ENCODE results near the gene MOV10. TPM values are rescaled to one million over a fixed set of nuclear protein-coding genes. Genes with fewer than 3 reads are reported as not detected.

Gene MOV10
- total RNA-seq, 4 donors from 2014 or later = 21.7 to 47.1 (median 36.1) TPM

DNA sequence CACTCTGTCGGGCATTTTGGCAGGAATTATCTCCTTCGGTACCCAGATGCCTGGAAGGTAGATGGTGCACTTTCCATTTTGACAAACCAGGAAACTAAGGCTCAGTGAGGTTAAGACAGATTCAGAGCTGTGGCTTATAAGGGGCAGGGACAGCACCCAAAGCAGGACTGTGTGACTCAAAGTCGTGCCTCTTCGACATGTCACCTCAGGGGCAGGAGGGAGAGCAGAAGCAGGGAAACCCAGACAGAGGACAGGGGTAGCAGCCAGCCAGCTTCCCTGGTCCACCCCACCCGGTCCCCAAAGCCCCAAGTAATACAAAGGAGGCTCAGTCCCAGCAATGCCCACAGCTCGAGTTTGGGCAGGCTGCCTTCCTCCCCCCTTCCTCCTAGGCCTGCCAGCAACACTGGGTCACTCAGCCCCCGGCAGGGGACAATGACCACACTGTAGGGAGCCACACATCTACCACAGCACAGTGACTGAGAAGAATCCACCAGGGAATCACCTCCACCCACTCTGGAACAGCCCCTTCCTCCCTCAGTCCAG lies 30.0 kb downstream of the MOV10 start:
- DNase-seq (ENCODE audit: low spot score) (no peak), ATAC-seq (ENCODE audit: low FRiP score) (no peak)
- TF ChIP-seq CTCF (IDR thresholded peaks at IDR 0.05) = no peak

DNA sequence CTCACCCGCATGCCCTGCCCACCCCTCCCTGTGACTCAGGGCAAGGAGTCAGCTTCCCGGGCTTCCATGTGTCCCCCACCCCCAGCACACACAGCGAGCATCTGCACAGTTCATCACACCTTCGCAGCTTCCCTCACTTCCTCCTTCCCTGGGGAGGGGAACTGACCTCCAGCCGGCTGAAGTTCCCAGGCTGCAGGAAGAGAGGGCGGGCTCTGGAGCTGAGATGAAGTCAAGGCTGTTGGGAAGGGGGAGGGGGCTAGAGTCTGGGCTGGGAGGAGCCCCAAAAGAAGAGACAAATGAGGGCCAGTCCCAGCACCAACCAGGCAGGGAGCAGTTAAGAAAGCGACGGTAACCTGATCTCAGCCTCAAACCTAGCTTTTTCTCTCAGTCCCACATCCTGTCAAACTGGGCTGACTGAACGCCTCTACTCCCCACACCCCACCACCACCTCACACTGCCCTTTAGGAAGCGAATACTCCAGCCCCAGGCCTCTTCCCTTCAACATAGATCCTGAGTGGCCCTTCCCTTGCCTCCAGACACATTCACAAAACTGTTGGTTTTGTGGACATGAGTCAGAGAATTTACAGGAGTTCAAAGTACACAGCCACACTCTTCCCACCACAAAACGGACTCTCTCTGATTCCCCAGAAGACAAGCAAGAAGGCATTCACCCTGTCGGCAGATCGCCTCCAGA lies 30.6 kb downstream of the MOV10 start:
- TF ChIP-seq CTCF (IDR thresholded peaks at IDR 0.05) = no peak
- DNase-seq (ENCODE audit: low spot score) = peak; percentile 57
- ATAC-seq (ENCODE audit: low FRiP score) = peak; percentile 55

- DNase-seq (ENCODE audit: low spot score) (no peak), ATAC-seq (ENCODE audit: low FRiP score) (peak; percentile 66)
- no peak for TF ChIP-seq CTCF (IDR thresholded peaks at IDR 0.05)
Measured at GRCh38 chr1:112706505-112707220, 32.2 kb downstream of the MOV10 start, which contains the start of gene RHOC. Gene RHOC (minus strand): TSS chr1:112707127. CDS start chr1:112703799, 3,328 bp downstream.

GRCh38 chr1:112707221-112708001 lies 33.0 kb downstream of the MOV10 start:
- TF ChIP-seq CTCF (IDR thresholded peaks at IDR 0.05) = peak in 2 of 3 donors; percentile 71 to 83
- peak; percentile 66 for DNase-seq (ENCODE audit: low spot score)
- ATAC-seq (ENCODE audit: low FRiP score) = peak; percentile 83

- ATAC-seq (ENCODE audit: low FRiP score) (no peak), DNase-seq (ENCODE audit: low spot score) (no peak)
- TF ChIP-seq CTCF (IDR thresholded peaks at IDR 0.05) = no peak
Measured at GRCh38 chr1:112708002-112708448, 33.6 kb downstream of the MOV10 start.

- ATAC-seq (ENCODE audit: low FRiP score) (no peak), DNase-seq (ENCODE audit: low spot score) (no peak)
- TF ChIP-seq CTCF (IDR thresholded peaks at IDR 0.05) = no peak
Measured at GRCh38 chr1:112708489-112708888, 34.0 kb downstream of the MOV10 start.

All from omental fat pad (tissue), 4 donors.